IPS-11a (cell line): Measurements from ENCODE around the gene THRB.

Source experiments
- H3K4me3 ChIP-seq: one replicate; pipeline ENCODE4 v1.5.1; 2013; ENCODE audit warnings: low read depth, low read length, control low read depth

The THRB gene

DNA sequence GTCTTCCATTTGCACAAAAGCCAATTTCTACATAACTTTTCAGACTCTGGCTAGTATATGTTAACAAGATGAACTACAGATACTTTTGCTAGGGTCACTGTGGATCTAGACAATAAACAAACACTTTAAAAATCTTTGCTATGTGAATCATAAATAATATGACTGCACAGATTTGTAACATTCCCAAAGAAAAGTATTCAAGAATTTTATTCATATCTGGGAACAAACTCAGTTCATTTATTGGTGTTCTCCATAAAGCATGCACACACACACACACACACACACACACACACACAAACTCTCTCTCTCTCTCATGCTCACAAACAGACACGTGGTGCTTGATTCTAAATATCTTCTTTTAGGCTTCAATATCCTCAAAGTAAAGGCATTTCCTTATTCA lies 18.8 kb upstream of the THRB start:
- H3K4me3 ChIP-seq = no peak overlapping the region

DNA sequence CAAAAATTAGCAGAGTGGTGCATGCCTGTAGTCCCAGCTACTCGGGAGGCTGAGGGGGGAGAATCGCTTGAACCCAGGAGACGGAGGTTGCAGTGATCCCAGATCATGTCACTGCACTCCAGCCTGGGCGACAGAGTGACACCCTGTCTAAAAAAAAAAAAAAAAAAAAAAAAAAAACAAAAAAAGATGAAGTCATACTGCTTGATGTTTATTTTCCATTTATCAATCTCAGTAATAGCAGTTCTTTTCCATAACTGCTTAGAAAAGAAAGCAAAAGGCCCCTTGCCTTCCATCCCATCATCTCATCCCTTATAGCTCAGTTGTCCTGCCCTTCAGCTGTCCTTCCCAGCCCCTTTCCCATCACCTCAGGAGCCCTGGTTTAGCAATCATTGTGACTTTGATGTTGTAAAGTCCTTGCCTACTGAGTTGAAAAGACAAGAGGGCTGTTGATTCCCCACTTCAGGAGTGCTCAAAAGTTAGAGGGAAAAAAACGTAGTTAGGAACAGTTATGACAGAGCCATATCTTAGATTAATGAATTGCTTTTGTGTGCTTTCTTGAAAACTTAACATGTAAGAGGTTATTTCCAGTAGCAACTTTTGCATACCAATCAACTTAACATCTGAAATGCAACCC lies 18.0 kb upstream of the THRB start:
- H3K4me3 ChIP-seq = no peak overlapping the region

DNA sequence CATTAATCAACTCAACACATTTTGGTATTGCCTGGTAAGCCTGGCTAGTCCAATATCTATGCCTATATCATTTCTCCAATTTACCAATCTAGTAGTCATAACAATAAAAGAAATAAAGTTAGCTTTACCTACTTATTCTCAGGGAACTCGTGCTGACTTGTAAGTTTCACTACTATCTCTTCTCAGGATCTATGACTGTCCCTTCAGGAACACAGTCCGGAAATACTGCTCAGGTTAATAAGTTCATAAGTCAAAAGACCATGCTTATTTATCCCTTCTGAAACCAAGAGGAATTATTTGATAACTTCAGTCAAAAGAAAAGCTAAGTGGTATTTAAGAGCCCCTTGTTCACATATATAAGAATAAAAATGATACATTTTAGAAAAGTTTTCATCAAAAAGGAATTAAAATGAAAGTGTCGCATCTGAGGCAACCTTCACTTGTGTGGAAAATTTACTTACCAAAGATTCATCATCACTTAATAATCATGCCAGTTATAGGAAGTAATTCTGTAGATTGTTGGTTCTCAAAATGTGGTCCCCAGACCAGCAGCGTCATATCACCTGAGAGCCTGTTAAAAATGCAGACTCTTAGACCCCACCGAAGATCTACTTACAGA lies 15.5 kb upstream of the THRB start:
- no peak overlapping the region for H3K4me3 ChIP-seq

DNA sequence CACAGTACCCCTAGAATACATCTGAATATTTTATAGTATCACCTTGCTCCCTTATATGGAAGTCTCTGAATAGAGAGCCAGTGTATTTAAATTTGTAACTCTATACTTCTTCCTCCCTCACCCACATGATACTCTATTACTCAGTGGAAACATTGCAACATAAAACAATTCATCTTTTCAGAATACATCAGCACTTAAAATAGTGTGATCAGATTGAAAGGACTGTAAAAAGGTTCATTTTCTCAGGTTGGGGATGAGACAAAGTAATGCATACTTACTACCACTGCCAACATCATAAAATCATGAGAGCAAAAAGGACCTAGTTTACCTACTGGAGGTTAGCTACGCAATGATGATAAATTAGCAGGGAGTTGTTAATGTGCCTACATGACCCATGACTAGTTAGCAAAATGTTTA lies 13.8 kb upstream of the THRB start:
- no peak overlapping the region for H3K4me3 ChIP-seq

DNA sequence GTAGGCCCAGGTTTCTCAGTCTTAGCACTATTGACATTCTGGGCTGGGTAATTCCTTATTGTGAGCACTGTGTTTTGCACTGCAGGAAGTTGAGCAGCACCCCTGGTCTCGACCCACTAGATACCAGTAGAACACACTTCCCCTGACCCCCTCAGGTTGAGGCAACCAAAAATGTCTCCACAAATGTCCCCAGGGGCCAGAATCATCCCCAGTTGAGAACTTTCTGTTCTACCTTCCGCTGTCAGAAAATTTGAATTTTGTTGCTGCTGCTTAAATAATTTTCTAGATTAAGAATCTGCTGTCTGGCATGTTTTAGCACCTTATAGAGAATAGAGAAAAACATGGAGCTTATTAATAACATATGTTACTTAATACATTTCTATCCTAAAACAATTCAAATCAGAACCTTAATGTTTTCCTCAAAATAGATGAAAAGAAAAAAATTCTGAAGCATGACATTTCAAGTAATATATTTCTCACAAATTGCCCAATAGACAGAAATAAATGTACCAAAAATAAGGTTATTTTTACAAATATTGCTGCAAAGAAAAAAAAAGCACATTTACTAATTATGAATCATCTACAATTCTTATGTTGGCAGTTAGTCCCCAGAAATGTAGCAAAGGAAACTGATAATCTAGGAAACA lies 13.2 kb upstream of the THRB start:
- H3K4me3 ChIP-seq = no peak overlapping the region

DNA sequence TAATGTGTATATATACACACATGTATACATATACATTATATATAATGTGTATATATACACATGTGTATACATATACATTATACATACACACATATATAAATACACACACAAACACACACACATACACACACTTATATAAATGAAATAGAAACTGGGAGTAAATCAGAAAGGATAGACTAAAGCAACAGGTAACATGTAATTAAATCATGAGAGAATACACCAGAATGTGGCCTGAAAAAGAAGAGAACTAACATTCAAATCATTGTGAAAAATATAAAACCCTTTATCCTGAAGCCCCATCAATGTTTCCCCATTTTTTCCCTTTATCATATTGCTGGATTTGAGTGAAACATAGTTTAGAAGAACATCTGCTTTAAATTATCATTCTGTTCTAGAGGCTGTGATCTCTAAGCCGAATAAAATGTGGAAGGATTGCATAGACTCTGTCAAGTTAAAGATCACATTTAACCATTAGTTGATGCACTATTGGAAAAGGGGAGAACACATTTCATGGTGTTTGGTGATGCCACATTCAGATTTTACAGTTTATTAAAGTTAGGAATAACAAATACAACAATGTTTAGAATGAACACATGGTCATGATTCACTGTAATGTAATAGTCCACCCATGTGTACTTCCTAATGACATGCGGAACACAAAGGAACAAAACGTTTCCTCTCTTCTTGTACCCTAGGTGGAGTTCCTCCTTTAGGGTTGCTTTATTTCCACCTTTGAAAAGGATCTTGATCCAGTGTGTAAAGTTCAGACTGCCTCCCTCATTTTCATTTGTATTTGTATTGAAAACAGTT lies 12.5 kb upstream of the THRB start:
- no peak overlapping the region for H3K4me3 ChIP-seq

DNA sequence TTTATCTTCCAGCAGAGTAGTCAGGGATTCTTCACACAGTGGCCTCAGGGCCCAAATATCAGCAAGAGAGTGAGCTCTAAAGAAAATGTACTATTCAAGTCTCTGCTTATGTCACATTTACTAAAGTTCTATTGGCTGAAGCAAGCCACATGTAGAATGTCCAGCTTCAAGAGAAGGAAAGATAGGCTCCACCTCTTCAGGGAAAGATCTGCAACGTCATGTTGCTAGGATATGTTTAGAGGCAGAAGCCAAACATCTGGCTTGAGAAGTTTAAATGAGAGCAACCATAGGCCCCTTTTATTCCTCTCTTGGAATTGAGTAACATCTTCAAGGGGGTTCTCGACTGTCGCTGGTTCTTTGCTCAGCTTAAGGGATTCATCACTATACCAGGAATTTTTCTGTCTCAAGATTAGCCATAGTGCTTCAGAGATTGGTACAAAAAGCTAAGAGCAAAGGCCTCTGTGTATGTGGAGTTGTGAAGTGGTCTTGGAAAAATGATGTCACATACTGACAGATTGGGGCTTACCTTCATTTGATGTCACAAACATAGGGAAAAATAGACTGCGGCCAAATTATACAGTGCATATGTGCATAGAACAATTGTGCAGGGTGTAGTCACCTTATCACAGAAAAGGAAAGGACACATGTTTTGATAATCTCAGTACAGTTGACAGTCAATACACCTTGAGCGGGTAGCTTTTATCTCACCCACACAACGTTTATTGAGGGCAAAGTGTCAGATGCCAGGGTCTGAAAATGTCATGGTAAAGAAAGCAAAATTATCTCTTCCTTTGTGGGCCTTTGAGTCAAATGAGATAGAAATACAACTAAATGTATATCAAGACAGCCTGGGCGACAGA lies 11.3 kb upstream of the THRB start:
- H3K4me3 ChIP-seq = no peak overlapping the region

DNA sequence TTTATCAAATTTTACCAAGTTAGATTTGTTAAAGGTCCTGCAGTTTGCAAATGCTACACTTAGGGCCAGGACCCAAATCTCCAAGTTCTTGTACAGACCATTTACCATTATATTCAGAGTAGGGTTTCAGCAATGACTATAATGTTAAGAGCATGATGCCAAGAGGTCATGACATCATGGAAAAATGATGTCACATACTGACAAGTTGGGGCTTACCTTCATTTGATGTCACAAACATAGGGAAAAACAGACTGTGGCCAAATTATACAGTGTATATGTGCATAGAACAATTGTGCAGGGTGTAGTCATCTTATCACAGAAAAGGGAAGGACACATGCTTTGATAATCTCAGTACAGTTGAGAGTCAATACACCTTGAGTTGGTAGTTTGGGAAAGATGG lies 10.1 kb upstream of the THRB start:
- no peak overlapping the region for H3K4me3 ChIP-seq

DNA sequence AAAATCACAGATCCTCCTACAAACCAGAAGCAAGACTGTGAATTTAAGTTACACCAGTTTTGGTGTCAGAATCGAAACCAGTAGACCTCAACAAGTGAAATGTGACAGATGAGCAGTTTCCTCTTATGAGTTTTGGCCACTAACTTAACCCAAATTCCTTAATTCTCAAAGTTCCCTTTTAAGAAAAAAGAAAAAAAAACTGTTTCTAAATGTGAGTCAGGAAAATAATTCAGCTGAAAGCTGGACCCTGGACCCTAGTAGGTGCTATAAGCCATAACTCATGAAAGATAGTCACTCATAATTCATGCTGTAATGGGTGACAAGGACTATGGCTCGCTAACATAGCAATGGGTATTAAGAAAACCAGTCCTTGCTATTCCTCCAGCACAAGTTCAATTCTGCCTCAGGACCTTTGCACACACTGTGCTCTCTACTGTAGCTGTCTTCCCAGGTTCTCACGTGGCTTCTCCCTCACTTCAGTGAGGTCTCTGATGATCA lies 9.0 kb upstream of the THRB start:
- H3K4me3 ChIP-seq = no peak overlapping the region

DNA sequence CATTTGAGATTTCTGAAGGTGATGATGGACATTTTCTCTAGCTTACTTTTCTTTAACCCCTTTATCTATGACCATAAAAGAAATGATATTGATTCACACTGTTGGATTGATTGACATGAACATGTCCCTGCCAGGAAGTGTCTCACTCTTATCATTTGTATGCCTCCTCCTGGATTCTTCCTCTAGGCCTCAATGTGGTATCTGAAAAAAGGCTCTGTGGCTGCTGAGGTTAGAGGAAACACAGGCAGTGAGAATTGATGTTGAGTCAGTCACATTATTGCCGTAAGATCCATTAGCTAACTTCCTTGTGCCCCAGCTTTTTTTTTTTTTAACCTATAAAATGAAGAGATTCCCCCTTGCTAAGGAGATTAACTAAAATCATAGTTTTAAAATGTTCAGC lies 8.0 kb upstream of the THRB start:
- H3K4me3 ChIP-seq = no peak overlapping the region

DNA sequence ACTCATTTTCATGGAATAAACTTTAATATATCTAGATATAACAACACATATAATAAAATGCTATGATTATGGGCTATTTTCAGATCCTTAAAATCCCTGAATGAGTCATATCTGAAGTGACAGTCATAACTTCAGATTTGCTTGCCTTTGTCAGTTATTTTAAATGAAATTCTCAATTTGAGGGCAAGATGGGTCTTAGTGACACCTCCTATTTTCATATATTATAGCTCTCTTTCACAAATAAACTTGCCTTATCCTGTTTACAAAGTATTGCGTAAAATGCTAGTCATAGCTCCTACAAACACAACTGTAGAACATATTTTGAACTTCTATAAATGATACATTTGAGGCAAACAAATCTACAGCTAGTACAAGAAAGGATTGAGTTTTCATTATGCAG lies 6.2 kb upstream of the THRB start:
- H3K4me3 ChIP-seq = no peak overlapping the region

DNA sequence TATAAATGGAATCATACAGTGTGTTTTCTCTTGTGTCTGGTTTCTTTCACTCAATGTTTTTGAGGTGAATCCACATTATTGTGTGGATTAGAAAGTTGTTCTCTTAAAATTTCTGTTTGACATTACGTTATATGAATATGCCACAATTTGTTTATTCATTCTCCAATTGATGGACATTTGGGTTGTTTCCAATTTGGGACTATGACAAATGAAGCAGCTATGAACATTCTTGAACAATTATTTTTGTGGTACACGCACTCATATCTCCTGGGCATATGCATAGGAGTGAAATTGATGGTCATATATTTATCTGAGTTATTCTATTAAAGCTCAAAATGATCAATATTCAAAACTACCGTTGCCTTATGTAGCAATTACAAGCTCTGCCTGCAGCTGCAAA lies 5.3 kb upstream of the THRB start:
- no peak overlapping the region for H3K4me3 ChIP-seq

DNA sequence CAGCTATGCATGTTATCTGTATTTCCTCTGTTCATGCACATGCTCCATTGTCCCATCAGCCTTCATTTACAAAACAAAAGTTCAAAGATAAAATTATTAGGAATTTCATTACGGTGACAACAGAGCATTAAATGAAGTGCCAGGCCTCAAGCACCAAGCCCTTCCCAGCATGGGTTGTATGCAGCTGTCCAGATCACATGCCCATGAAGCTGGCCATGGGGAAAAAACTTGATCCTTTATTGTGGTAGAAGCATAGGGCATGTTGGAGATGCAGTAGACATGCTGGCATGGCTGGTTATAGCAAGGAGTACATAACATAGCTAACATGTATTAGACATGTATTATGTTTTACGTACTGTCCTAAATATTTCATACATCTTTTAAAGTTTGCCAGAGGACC lies 4.1 kb upstream of the THRB start:
- H3K4me3 ChIP-seq = no peak overlapping the region

DNA sequence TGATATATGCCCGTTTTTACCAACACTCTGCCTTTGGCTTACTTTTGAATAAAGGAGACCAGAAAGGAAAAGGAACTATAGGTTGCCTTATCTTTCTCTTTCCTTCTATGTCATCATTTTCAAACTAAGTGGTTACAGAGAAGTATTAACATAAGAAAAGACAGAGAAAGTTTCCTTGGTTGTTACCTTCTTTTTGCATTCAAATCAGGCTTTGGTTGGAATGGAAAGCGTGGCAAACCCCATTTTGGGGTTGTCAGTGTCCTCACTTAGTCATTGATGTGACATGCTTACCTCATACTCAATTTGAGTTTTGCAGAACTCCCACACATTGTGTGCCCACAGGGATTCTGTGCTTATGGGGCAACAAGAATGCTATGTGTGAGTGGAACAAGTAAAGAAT lies 3.7 kb upstream of the THRB start:
- H3K4me3 ChIP-seq = no peak overlapping the region

DNA sequence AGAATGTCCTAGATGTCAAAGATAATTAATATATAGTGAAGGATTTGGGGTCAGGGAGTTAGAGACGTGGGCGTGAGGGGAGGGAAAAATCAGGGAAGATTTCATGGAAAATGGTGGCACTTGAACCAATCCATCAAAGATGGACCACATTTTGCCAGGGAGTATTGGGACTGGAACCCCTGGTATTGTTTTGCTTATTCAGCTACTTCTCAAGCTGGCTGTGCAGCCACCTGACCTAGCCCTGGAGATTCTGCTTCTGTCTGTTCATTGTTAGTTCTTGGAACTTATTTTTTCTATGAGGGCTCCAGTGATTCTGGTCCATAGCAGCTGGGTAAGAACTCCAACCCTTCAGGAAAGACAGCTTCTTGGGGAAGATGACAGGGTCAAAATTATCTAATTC lies 3.3 kb upstream of the THRB start:
- H3K4me3 ChIP-seq = no peak overlapping the region

DNA sequence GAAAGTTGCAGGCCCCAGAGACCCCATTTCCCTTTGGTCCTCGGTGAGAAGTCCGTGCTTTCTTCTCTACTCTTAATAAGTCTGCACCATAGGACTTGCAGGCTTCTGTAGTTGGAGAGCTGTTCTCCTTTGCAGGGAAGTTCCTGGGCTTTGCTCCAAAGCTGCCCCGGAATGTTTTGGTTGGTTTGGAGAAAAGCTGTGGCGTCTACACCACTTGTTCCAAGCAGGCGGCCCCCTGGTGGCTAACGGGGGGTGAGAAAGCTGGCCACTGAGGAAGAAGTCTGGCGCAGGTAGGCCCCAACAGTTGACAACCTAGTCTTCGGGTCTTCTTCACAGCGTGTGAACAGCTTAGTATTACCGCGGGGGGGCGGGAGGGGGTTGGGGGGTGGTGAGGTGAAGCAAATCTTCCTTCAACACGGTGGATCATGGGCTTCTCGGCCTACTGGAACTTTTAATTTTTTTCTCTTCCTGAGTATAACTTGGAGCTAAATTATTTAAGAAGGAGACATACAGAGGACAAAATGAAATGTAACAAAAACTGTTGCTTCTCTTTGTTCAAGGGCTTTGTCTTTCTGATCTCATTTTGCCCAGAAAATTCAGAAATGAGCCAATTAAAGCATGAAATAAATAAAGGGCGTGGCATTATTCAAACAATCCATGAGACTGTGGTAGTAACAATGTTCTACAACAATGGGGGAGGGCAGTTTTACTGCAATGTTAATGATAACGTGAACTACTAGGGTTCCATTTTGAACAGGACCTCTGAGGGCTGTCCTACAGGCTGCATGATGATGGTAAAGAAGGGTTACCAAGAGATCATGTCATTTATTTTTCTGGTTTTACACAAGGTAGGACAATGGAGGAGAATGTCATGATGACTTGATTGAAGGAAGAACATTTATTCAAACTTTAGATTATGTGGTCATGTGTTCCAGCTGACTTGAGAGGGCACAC lies 2.2 kb upstream of the THRB start:
- no peak overlapping the region for H3K4me3 ChIP-seq

DNA sequence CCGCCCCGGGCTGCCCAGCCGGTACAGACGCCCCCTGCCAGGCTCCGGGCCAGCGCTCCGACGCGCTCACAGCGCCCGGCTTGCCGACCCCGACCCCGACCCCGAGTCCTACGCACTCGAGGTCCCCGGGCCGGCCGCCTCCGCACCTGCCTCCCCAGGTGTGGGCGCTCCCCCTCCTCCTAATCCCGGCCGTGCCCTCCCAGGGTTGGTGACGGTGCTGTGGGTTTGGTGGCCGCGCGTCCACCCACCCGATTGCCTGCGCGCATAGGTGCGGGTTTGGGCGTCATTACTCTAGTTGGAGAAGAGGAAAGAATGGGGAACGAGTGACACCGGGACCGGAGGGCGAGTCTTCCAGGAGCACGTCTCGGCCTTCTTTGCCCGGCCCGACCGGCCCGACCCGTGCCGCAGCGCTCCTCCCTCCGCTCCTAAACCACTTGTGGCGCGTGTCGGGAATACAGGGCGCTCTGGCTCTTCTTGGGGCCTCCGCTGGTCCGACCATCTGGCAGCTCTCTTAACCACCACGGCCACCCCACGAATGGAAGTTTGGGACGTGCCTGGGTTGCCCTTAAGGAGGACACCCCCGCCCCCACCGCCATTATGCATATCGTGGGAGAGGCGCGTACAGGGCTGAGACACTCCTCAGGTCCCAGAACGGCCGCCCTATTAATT lies 810 bp upstream of the THRB start:
- peak overlapping the region; percentile 73 for H3K4me3 ChIP-seq

DNA sequence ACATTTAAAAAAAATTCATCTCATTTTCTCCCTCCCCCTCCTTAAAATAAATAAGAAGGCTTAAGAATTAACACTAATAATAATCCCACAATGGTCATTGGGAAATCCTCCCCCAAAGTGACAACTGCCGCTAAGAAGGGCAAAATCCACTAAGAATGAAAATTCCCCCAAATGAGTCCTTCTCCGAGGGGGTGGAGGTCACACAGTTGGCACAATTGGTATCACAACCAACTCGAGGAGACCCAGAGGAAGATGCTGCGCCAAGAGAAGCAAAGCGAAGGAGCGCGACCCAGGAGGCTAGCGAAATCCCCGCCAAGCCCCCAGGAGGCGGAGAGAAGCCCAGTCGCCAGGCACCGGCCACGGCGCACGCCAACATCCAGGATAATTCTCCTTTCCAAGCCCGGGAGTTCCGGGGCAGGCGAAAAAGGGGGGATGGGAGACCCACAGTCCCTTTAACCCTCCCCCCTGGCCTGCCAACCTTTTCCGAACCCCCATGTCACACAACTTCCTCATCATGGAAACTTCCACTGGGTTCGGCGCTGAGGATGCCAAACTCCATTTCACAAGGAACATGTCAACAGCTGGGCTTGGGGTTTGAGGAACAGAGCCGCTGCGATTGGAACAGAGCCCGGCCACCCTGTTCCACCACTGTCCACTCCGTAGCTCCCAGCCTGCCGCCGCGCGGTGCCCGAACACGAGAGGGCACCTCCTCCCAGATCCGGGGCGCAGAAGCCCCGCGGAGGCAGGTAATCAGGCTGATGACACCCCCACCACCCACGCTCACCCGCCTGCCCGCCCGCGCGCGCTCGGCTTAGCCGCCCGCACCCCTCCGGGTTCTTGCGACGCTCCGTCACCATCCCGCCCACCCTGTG lies 668 bp downstream of the THRB start:
- peak overlapping the region; percentile 73 for H3K4me3 ChIP-seq
